WTC11 (cell line): ENCODE measurements around the gene PNPLA4. TPM values are rescaled to one million over a fixed set of nuclear protein-coding genes. Genes with fewer than 3 reads are reported as not detected.

Source experiments
- ATAC-seq: fragments of 200-7000 bp; cut with Tn5 transposase; 2 replicates; pipeline ENCODE4 v1.10.0; 2021; ENCODE audit warnings: mild to moderate bottlenecking, moderate library complexity
- CTCF ChIA-PET: fragments of 300-600 bp; sonication (Branson Sonifier 250); formaldehyde crosslinking; loops from one replicate; lab custom pipeline; 2021; ENCODE audit warnings: antibody characterized with exemption; lab: Charles Lee
- POLR2A ChIA-PET: fragments of 350-600 bp; sonication (Branson Sonifier 250); formaldehyde crosslinking; loops from one replicate; lab custom pipeline; 2021; ENCODE audit warnings: antibody characterized with exemption; lab: Charles Lee
- DNase-seq: peaks from one replicate; pipeline ENCODE4 v3.0.0; 2021; ENCODE audit warnings: low spot score
- H3K27ac Mint-ChIP-seq: 2 replicates; pipeline ENCODE4 v1.8.0; 2021; ENCODE audit warnings: mixed read lengths
- H3K27me3 Mint-ChIP-seq: 2 replicates; pipeline ENCODE4 v1.8.0; 2021; ENCODE audit warnings: low read depth, mild to moderate bottlenecking, moderate library complexity, mixed read lengths
- H3K36me3 Mint-ChIP-seq: 2 replicates; pipeline ENCODE4 v1.8.0; 2021; ENCODE audit warnings: mixed read lengths
- H3K4me1 Mint-ChIP-seq: 2 replicates; pipeline ENCODE4 v1.8.0; 2022; ENCODE audit warnings: mixed read lengths
- H3K4me3 Mint-ChIP-seq: 2 replicates; pipeline ENCODE4 v1.8.0; 2021; ENCODE audit warnings: mild to moderate bottlenecking, moderate library complexity, mixed read lengths
- H3K9me3 Mint-ChIP-seq: 2 replicates; pipeline ENCODE4 v1.8.0; 2021; ENCODE audit warnings: mixed read lengths
- ARID4B ChIP-seq: sonication (generic); formaldehyde crosslinking; IDR thresholded peaks from 2 replicates; pipeline ENCODE4 v1.8.0; 2023; ENCODE audit warnings: missing genetic modification reagents, mild to moderate bottlenecking, borderline replicate concordance
- ATF1 ChIP-seq: sonication (generic); formaldehyde crosslinking; IDR thresholded peaks from 2 replicates; pipeline ENCODE4 v1.8.1; 2023; ENCODE audit warnings: mild to moderate bottlenecking, moderate library complexity, missing genetic modification reagents
- ATF2 ChIP-seq: sonication (generic); formaldehyde crosslinking; IDR thresholded peaks from 2 replicates; pipeline ENCODE4 v1.8.1; 2022; ENCODE audit warnings: low read depth, missing genetic modification reagents, borderline replicate concordance
- ATF6 ChIP-seq: sonication (generic); formaldehyde crosslinking; IDR thresholded peaks from 2 replicates; pipeline ENCODE4 v1.8.1; 2023; ENCODE audit warnings: mild to moderate bottlenecking, missing genetic modification reagents
- CBFB ChIP-seq: sonication (generic); formaldehyde crosslinking; IDR thresholded peaks from 2 replicates; pipeline ENCODE4 v1.8.1; 2022; ENCODE audit warnings: mild to moderate bottlenecking, low read depth, missing genetic modification reagents
- CREM ChIP-seq: sonication (generic); formaldehyde crosslinking; IDR thresholded peaks from 2 replicates; pipeline ENCODE4 v1.8.1; 2022; ENCODE audit warnings: mild to moderate bottlenecking, missing genetic modification reagents, moderate library complexity
- MAX ChIP-seq: sonication (generic); formaldehyde crosslinking; IDR thresholded peaks from 2 replicates; pipeline ENCODE4 v1.8.0; 2022; ENCODE audit warnings: mild to moderate bottlenecking, missing genetic modification reagents
- NFE2L1 ChIP-seq: sonication (generic); formaldehyde crosslinking; IDR thresholded peaks from 2 replicates; pipeline ENCODE4 v1.8.1; 2023; ENCODE audit warnings: missing genetic modification reagents
- NFYB ChIP-seq: sonication (generic); formaldehyde crosslinking; conservative IDR thresholded peaks from 2 replicates; pipeline ENCODE4 v1.8.0; 2022; ENCODE audit warnings: low read depth, missing genetic modification reagents
- PREB ChIP-seq: sonication (generic); formaldehyde crosslinking; IDR thresholded peaks from 2 replicates; pipeline ENCODE4 v1.8.1; 2022; ENCODE audit warnings: mild to moderate bottlenecking, missing genetic modification reagents, moderate library complexity, borderline replicate concordance
- ZNF425 ChIP-seq: fragments of 250-450 bp; sonication (Bioruptor Pico); conservative IDR thresholded peaks from 2 replicates; pipeline ENCODE4 v1.9.0; 2021; ENCODE audit warnings: mild to moderate bottlenecking
- ZNF532 ChIP-seq: fragments of 250-450 bp; sonication (Bioruptor Pico); IDR thresholded peaks from 2 replicates; pipeline ENCODE4 v1.9.0; 2021; ENCODE audit warnings: mild to moderate bottlenecking, borderline replicate concordance
- ZSCAN18 ChIP-seq: fragments of 250-450 bp; sonication (Bioruptor Pico); IDR thresholded peaks from 2 replicates; pipeline ENCODE4 v2.1.2; 2022; ENCODE audit warnings: mild to moderate bottlenecking, moderate library complexity
- total RNA-seq: library from RNA; stranded (reverse); gene quantifications from 3 replicates; pipeline ENCODE4 v1.2.3, GENCODE V29; 2021

Gene PNPLA4
- total RNA-seq, 1 experiment from 2014 or later, result 11.7 TPM

GRCh38 chrX:7970428-7970827, 43.2 kb upstream of the PNPLA4 start:
- Mint-ChIP-seq H3K36me3 (no peaks in the 10 kb centered on the region), H3K4me3 (no peak overlapping the region)
- CTCF ChIA-PET, result no interaction called here

GRCh38 chrX:7965436-7965835, 38.2 kb upstream of the PNPLA4 start:
- Mint-ChIP-seq H3K27ac (no peak overlapping the region), H3K4me3 (no peak overlapping the region), H3K9me3 (0 out of 2 replicates have a peak, but pooled peaks cover 7% of the 10 kb centered on the region), H3K27me3 (no peaks in the 10 kb centered on the region), H3K4me1 (no peaks in the 10 kb centered on the region), H3K36me3 (no peaks in the 10 kb centered on the region)
- ChIA-PET POLR2A (no interaction called here), CTCF (no interaction called here)
- ATAC-seq (no peak), DNase-seq (no peak)
- TF ChIP-seq CBFB (CRISPR knock-in tag) (no peak), ZNF425 (CRISPR knock-in tag) (no peak), NFYB (CRISPR knock-in tag) (no peak), ZNF532 (CRISPR knock-in tag) (no peak), ARID4B (no peak), CREM (CRISPR knock-in tag) (no peak), NFE2L1 (CRISPR knock-in tag) (no peak), MAX (CRISPR knock-in tag) (no peak), ATF6 (CRISPR knock-in tag) (no peak)

More at GRCh38 chrX:7970428-7970827, 43.2 kb upstream of the PNPLA4 start:
- no peak for TF ChIP-seq ZSCAN18
- TF ChIP-seq PREB, result no peak
- no peak for TF ChIP-seq ATF2 (CRISPR knock-in tag)
- TF ChIP-seq ATF1 (CRISPR knock-in tag), result no peak
- Mint-ChIP-seq H3K27ac (no peak overlapping the region), H3K9me3 (0 out of 2 replicates have a peak, but pooled peaks cover 7% of the 10 kb centered on the region), H3K4me1 (no peaks in the 10 kb centered on the region), H3K27me3 (no peaks in the 10 kb centered on the region)
- no peak for DNase-seq
- ATAC-seq, result no peak
- POLR2A ChIA-PET, result no interaction called here
